ENCODE data around the gene GJB6. TPM values are rescaled to one million over a fixed set of nuclear protein-coding genes. Genes with fewer than 3 reads are reported as not detected.

The GJB6 gene
- total and polyA plus RNA-seq, 2 donors (not counting 1 experiment from before 2014, with no cell fraction given), result not detected

DNA sequence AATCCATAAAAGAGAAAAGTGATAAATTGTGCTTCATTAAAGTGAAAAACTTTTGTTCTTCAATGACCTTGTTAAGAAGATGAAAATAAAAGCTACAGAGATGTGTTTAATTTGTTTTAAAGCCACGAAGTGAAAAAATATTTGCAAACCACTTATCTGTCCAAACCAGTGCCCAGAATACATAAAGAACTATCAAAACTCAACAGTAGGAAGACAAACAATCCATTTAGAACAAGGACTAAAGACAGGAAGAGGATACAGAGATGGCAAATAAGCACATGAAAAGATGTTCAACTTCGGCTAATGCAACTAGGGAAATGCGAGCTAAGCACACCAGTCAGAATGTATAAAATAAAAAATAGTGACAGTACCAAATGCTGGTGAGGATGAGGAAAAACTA lies 15.0 kb downstream of the GJB6 start:
- H3K27ac Mint-ChIP-seq, result no peak overlapping the region
- no peak overlapping the region for H3K4me3 Mint-ChIP-seq
- H4K20me1 ChIP-seq (ENCODE audit: control insufficient read depth, insufficient read depth, low read length, poor library complexity, severe bottlenecking), result no peaks in the 10 kb centered on the region
- H3K4me1 Mint-ChIP-seq, result peaks cover 3% of the 10 kb centered on the region
- no peaks in the 10 kb centered on the region for H3K79me2 ChIP-seq (ENCODE audit: control insufficient read depth, insufficient read depth, low read length)
- no peak overlapping the region for H3K4me2 ChIP-seq (replicated peaks; ENCODE audit: low read depth, low read length, poor library complexity, severe bottlenecking)
- 100% methylated on average over 1 of the region's 3 CpGs for WGBS (ENCODE audit: insufficient coverage)
- DNase-seq, result no peak
- H3K27me3 Mint-ChIP-seq, result peaks cover 19% of the 10 kb centered on the region
- no peak overlapping the region for H3K4me3 ChIP-seq (ENCODE audit: control extremely low read depth in 1 of 5, extremely low read depth in 1 of 5, insufficient read depth in 1 of 5, low read depth in 2 of 5, low read length in 4 of 5)
- no peak overlapping the region for H3K9ac ChIP-seq (ENCODE audit: low read length)
- H3K36me3 ChIP-seq (replicated peaks in 1 of 2; ENCODE audit: control extremely low read depth in 1 of 2, control insufficient read depth in 1 of 2, extremely low read depth in 1 of 2, insufficient read depth in 2 of 2, low read length in 1 of 2), result no peaks in the 10 kb centered on the region
- ChIA-PET CTCF (no interaction called here), POLR2A (no interaction called here)
- H3K27me3 ChIP-seq (replicated peaks in 1 of 4; ENCODE audit: control extremely low read depth in 1 of 4, control insufficient read depth in 3 of 4, insufficient read depth in 4 of 4, low read length in 3 of 4), result no peaks in the 10 kb centered on the region
- peaks cover 7% of the 10 kb centered on the region for H3K9me3 Mint-ChIP-seq (ENCODE audit: insufficient read depth)
- no peak overlapping the region for H3K27ac ChIP-seq (ENCODE audit: low read length in 2 of 2)
- intact Hi-C loops (cut with micrococcal nuclease), result no loop called here
- peaks cover 0 to 7% of the 10 kb centered on the region in 2 donors for H3K4me1 ChIP-seq (ENCODE audit: control insufficient read depth in 2 of 2, insufficient read depth in 2 of 2, low read length in 2 of 2)
- TF ChIP-seq EZH2 (IDR thresholded peaks at IDR 0.05; ENCODE audit: borderline replicate concordance, insufficient read depth, low read depth, low read length, poor library complexity, severe bottlenecking), result no peak
- TF ChIP-seq, protein P1, sequence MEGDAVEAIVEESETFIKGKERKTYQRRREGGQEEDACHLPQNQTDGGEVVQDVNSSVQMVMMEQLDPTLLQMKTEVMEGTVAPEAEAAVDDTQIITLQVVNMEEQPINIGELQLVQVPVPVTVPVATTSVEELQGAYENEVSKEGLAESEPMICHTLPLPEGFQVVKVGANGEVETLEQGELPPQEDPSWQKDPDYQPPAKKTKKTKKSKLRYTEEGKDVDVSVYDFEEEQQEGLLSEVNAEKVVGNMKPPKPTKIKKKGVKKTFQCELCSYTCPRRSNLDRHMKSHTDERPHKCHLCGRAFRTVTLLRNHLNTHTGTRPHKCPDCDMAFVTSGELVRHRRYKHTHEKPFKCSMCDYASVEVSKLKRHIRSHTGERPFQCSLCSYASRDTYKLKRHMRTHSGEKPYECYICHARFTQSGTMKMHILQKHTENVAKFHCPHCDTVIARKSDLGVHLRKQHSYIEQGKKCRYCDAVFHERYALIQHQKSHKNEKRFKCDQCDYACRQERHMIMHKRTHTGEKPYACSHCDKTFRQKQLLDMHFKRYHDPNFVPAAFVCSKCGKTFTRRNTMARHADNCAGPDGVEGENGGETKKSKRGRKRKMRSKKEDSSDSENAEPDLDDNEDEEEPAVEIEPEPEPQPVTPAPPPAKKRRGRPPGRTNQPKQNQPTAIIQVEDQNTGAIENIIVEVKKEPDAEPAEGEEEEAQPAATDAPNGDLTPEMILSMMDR (IDR thresholded peaks at IDR 0.05), result no peak
- H3K9me3 ChIP-seq (ENCODE audit: control extremely low read depth in 1 of 3, control insufficient read depth in 2 of 3, insufficient read depth in 1 of 3, low read length in 2 of 3), result peaks cover 0 to 2% (median 0%) of the 10 kb centered on the region in 3 donors
- H2AFZ ChIP-seq (ENCODE audit: insufficient read depth, low read depth, low read length, poor library complexity, severe bottlenecking), result no peak overlapping the region
- ATAC-seq (ENCODE audit: low read depth), result no peak

DNA sequence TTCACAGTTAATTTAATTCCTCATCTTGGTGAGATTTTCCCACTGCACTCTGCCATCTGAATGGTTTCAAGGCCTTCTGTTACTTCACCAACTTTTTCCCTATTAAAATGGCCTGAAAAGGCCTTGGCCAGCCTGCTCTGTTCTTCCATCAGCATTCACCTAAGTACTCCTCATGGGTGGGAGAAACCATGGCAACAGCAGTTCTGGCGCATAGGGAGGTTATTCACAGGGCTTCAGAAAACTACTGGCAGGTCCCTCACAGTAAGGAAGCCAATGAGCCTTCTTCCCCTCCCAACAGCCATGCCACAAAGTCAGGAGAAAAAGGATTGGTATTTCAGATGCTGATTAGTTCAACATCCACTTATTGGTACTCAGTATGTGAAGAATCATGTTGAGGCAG lies 22.2 kb downstream of the GJB6 start:
- CTCF ChIA-PET, result no interaction called here
- no peak overlapping the region for H2AFZ ChIP-seq (ENCODE audit: insufficient read depth, low read depth, low read length, poor library complexity, severe bottlenecking)
- ATAC-seq (ENCODE audit: low read depth) (no peak), DNase-seq (no peak)
- Mint-ChIP-seq H3K4me3 (no peak overlapping the region), H3K27me3 (peaks cover 44% of the 10 kb centered on the region), H3K4me1 (no peaks in the 10 kb centered on the region), H3K9me3 (ENCODE audit: insufficient read depth) (peaks cover 7% of the 10 kb centered on the region), H3K27ac (no peak overlapping the region)
- no peaks in the 10 kb centered on the region for H3K36me3 ChIP-seq (replicated peaks in 1 of 2; ENCODE audit: control extremely low read depth in 1 of 2, control insufficient read depth in 1 of 2, extremely low read depth in 1 of 2, insufficient read depth in 2 of 2, low read length in 1 of 2)
- H3K27me3 ChIP-seq (replicated peaks in 1 of 4; ENCODE audit: control extremely low read depth in 1 of 4, control insufficient read depth in 3 of 4, insufficient read depth in 4 of 4, low read length in 3 of 4), result peaks cover 0 to 11% (median 8%) of the 10 kb centered on the region in 4 experiments
- H3K9me3 ChIP-seq (ENCODE audit: control extremely low read depth in 1 of 3, control insufficient read depth in 2 of 3, insufficient read depth in 1 of 3, low read length in 2 of 3), result peaks cover 0 to 3% (median 2%) of the 10 kb centered on the region in 3 donors
- no peaks in the 10 kb centered on the region for H3K4me1 ChIP-seq (ENCODE audit: control insufficient read depth in 2 of 2, insufficient read depth in 2 of 2, low read length in 2 of 2)
- intact Hi-C loops (cut with micrococcal nuclease), result no loop called here
- no peak overlapping the region for H3K4me2 ChIP-seq (replicated peaks; ENCODE audit: low read depth, low read length, poor library complexity, severe bottlenecking)
- no peaks in the 10 kb centered on the region for H4K20me1 ChIP-seq (ENCODE audit: control insufficient read depth, insufficient read depth, low read length, poor library complexity, severe bottlenecking)
- H3K27ac ChIP-seq (ENCODE audit: low read length in 2 of 2), result no peak overlapping the region
- no peaks in the 10 kb centered on the region for H3K79me2 ChIP-seq (ENCODE audit: control insufficient read depth, insufficient read depth, low read length)
- H3K9ac ChIP-seq (ENCODE audit: low read length), result no peak overlapping the region
- POLR2A ChIA-PET, result no interaction called here
- no CpG with 5 or more reads among the region's 1 CpG for WGBS (ENCODE audit: insufficient coverage)
- TF ChIP-seq, protein P1 (IDR thresholded peaks at IDR 0.05), result no peak
- TF ChIP-seq EZH2 (IDR thresholded peaks at IDR 0.05; ENCODE audit: borderline replicate concordance, insufficient read depth, low read depth, low read length, poor library complexity, severe bottlenecking), result no peak
- no peak overlapping the region for H3K4me3 ChIP-seq (ENCODE audit: control extremely low read depth in 1 of 5, extremely low read depth in 1 of 5, insufficient read depth in 1 of 5, low read depth in 2 of 5, low read length in 4 of 5)
